SKM-1 (cell line): ENCODE data around the gene KCNIP1.
A peak's percentile ranks its signal among the peaks of the same experiment; 100 is the strongest.

Experiments
- DNase-seq: peaks from one replicate; lab custom pipeline; 2025; ENCODE audit not compliant: unreplicated experiment; lab: John Stamatoyannopoulos, UW

KCNIP1 gene

DNA sequence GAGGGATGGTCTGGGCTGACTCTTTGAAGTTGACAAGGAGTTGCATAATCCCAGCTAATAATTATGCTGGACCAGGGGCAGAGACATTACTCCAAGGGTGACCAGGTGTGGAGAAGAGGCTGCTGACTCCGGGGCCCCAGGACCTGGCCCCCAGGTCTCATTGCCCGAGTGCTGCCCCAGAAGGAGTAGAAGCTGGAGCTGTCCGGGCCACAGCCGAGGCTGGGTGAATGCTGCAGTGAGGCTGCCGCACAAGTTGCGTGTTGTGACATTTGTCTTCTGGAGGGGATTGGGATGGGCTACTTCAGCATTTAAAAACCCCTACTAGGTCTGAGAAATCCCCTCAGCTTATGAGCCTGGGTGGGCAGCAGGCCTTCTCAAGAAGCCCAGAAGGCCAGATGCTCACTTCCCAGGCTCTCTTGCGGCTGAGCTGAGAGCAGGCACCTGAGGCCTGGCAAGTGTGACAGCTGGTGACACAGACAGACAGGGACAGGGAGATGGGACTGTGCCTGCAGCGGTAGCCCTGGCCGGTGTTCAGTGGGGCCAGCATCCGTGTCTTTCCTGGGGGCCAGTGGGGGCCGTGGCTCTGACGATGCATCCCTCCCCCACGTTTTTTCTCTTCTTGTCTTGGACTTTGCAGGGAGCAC lies 122.8 kb downstream of the KCNIP1 start:
- DNase-seq: no peak

GRCh38 chr5:170627271-170627670 lies 123.5 kb downstream of the KCNIP1 start:
- no peak for DNase-seq

- no peak for DNase-seq
These were observed 124.2 kb downstream of the KCNIP1 start for GRCh38 chr5:170628028-170628427.

- DNase-seq: no peak
These were observed 125.1 kb downstream of the KCNIP1 start for GRCh38 chr5:170628691-170629565.

GRCh38 chr5:170629566-170630175 lies 125.9 kb downstream of the KCNIP1 start:
- no peak for DNase-seq

- DNase-seq: no peak
These were observed 126.4 kb downstream of the KCNIP1 start for GRCh38 chr5:170630226-170630625.

- DNase-seq: no peak
These were observed 126.9 kb downstream of the KCNIP1 start for GRCh38 chr5:170630711-170631141.

DNA sequence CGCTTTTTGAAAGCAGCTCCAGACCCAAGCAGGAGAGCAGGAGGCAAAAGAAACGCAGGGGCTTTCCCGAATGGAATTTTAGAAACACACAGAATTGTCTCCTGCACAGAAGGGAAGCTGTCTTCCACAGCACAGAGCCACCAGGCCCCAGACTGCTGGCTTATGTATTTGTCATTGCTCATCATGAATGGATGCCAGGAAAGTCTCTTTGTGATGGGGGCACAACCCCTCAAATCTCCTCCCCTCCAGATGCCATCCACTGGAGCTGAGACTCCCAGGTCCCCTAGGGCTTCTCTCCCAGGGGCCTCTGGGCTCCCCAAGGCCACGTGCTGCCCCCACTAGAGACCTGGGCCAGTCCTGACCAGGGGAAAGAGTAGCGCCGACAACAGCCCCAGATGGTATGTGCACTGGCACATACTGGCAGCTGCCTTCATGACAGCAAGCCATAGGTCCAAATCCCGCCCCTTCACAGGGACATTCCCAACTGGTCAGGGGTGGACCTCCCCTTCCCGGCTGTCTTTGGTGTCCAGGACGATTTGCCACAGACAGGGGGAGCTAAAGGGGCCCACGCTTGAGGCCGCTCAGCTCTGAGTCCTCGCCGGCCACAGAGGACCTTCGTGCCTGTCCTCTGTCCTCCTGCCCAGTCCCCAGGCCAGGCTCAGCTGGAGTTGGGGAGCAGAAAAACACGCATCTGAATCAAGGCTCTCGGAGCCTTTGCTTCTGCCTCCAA lies 127.8 kb downstream of the KCNIP1 start:
- no peak for DNase-seq

DNA sequence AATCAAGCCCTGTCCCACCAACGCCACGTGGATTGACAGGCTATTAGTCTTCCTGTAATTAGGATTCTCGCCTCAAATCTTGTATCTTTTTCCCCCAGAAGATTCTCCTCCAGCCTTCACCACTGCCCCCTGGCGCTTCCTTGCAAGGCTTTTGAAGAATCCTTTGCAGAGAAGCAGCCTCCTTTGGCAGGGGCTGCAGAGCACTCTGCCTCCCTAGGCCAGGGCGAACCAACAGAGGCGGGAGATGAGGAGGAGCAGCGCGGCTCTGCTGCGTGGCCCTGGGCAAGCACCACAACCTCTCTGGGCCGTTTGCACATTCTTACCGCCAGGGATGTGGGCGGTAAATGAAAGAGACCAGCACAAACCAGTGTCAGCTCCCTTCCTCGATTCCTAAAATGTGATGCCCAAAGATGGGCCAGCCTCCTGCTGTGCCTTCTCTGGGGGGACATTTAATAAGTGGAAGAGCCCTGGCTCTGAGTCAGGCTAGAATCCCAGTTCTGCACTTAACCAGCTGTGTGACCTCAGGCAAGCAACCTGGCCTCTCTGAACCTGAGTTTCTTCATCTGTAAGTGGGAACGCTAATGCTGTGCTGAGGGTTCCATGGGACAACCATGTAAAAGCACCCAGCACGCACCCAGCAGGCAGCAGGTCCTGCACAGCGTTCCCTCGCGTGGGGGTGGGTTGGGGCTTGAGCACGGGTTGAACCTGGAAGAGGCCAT lies 128.6 kb downstream of the KCNIP1 start:
- DNase-seq: no peak

GRCh38 chr5:170632985-170633234 lies 129.1 kb downstream of the KCNIP1 start:
- no peak for DNase-seq

DNA sequence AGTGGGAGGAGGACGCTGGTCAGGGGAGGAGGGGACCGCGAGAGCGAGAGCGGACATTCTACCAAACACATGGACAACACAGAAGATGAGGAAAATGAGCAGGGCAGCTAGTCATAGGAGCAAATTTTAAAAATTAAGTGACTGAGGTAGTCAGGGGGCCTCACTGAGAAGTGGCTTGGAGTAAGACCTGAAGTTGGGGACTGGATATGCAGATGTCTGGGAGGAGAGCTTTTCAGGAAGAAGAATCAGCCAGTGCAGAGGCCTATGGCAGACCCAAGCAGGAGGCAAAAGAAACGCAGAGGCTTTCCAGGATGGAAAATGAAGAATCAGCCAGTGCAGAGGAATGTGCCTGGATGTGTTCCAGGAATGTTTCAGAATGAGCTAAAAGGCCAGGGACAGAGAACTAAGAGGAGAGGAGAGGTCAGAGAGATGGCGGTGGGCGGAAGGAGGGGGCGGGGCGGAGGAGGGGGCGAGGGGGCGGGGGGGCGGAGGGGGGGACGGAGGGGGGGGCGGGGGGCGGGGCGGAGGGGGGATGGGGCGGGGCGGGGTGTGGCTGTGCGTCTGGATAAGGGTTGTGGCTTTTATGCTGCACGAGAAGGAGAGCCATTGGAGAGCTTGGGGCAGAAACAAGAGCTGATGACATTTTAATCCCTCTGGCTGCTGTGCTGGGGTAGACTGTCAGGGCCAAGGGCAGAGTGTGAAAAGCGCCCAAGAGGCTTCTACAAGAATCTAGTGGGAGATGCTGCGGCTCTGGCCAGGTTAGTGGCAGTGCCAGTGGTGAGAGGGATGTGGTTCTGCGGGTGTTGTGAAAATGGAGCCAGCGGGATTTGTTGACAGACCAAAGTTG lies 129.6 kb downstream of the KCNIP1 start:
- peak; percentile 55 for DNase-seq

DNA sequence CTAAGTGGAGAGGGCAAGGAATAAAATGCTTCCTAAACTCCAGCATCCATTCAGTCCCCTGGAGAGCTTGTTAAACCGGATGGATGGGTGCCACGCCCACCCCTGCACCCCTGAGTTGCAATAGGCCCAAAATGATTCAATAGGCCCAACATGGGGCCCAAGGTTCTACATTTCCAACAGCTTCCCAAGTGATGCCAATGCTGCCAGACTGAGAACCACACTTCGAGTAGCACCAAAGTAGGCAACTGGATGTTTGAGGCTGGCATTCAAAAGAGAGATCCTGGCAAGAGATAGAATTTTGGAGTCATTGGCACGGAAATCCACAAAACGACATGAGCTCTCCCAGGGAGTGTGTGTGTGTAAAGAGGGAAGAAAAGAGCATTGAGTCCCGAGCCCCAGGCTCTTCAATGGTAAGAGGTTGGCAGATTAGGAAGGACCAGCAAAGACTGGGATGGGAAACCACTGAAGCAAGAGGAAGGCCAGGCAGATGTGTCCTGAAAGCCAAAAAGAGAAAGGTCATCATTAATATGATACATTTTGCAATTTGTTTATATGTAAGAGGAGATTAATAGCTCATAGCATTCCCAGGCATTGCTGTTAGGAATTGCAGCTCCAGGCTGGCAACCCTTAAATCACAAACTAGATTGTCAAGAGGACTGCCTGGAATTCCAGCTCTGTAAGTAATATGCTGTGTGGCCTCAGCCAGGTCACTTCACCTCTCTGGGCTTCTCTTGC lies 130.6 kb downstream of the KCNIP1 start:
- no peak for DNase-seq

DNA sequence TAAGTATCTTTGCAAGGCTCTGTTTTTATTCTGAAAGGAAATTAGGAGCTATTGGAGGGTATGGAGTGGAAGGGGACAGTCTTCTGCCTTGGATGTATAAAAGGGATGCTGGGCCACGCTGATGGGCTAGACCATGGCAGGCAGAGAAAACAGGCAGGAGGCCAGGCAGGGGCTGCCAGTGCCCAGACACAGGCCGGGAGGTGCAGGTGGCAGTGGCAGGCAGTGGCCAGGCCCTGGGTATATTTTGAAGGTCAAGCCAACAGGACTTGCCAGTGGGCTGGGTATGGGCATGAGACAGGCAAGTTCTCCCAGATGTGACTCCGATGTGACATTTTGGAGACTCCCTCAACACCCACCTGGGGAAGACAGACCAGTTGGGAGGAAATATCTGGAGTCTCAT lies 131.9 kb downstream of the KCNIP1 start:
- DNase-seq: no peak

DNA sequence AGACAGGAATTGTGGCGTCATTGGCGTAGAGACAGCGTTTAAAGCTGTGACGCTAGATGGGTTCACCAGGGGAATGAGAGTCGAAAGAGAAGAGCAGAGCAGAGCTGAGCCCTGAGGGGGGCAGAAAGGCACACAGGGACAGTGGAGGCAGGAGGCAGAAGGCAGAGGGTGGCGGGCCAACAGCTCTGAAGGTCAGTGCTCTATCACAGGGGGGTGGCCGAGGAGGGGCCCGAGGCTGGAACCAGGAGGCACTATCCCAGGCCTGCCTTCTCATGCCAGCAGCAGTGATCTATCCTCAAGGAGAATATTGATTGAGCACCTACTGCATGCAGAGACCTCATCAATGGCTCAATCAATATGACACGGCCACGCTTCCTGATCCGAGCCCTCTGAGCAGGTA lies 132.4 kb downstream of the KCNIP1 start:
- DNase-seq: no peak

- DNase-seq: no peak
These were observed 133.1 kb downstream of the KCNIP1 start for GRCh38 chr5:170636801-170637477.

GRCh38 chr5:170638051-170638450 lies 134.2 kb downstream of the KCNIP1 start:
- no peak for DNase-seq

- no peak for DNase-seq
These were observed 134.8 kb downstream of the KCNIP1 start for GRCh38 chr5:170638454-170639220.
